Keratinocyte (primary cell): ENCODE measurements around the gene ABAT. TPM values are rescaled to one million over a fixed set of nuclear protein-coding genes. Genes with fewer than 3 reads are reported as not detected.

Source experiments
- DNase-seq: peaks from one replicate; pipeline ENCODE4 v3.0.0-alpha.2; 2011; ENCODE audit warnings: low read depth, missing footprints, low spot score
- FAIRE-seq: peaks from 2 replicates; lab custom pipeline; 2011; peaks lifted over from hg19 to GRCh38; lab: Jason Lieb, UNC
- H2AFZ ChIP-seq: 2 replicates; pipeline ENCODE4 v1.6.0; 2012; ENCODE audit warnings: low read length, control low read depth, inconsistent platforms; ENCODE audit not compliant: control insufficient read depth
- H3K27ac ChIP-seq: 2 replicates; pipeline ENCODE4 v1.5.1; 2011; ENCODE audit warnings: low read length; ENCODE audit not compliant: control insufficient read depth, insufficient read depth
- H3K27me3 ChIP-seq: 3 replicates; pipeline ENCODE4 v1.6.0; 2011; ENCODE audit warnings: low read length; ENCODE audit not compliant: control insufficient read depth, insufficient read depth; ENCODE audit errors: extremely low read depth
- H3K36me3 ChIP-seq, 2 experiments: 2 replicates in 1 of 2; 3 replicates in 1 of 2; pipeline ENCODE4 v1.5.1; 2011; ENCODE audit warnings: low read length in 2 of 2, mild to moderate bottlenecking in 1 of 2; ENCODE audit not compliant: control insufficient read depth in 2 of 2, insufficient read depth in 2 of 2; ENCODE audit errors: extremely low read depth in 1 of 2
- H3K4me1 ChIP-seq: 3 replicates; pipeline ENCODE4 v1.5.1; 2011; ENCODE audit warnings: low read length; ENCODE audit not compliant: control insufficient read depth, insufficient read depth; ENCODE audit errors: extremely low read depth
- H3K4me2 ChIP-seq: 3 replicates; pipeline ENCODE4 v1.6.0; 2011; ENCODE audit warnings: low read depth, low read length; ENCODE audit not compliant: control insufficient read depth, insufficient read depth; ENCODE audit errors: extremely low read depth
- H3K4me3 ChIP-seq, 3 experiments: fragments of 200-600 bp in 1 of 3; sonication (generic) in 1 of 3; 2 replicates in 2 of 3; 3 replicates in 1 of 3; pipeline ENCODE4 v1.5.1; 2011 to 2016; ENCODE audit warnings: low read length in 3 of 3, mild to moderate bottlenecking in 3 of 3, control low read depth in 2 of 3, inconsistent platforms in 1 of 3, low read depth in 1 of 3, mixed read lengths in 1 of 3, mixed run types in 1 of 3, moderate library complexity in 1 of 3; ENCODE audit not compliant: control insufficient read depth in 2 of 3, insufficient read depth in 2 of 3; ENCODE audit errors: extremely low read depth in 1 of 3
- H3K79me2 ChIP-seq: 2 replicates; pipeline ENCODE4 v1.6.0; 2012; ENCODE audit warnings: low read length; ENCODE audit not compliant: control insufficient read depth, insufficient read depth
- H3K9ac ChIP-seq: 3 replicates; pipeline ENCODE4 v1.6.0; 2011; ENCODE audit warnings: low read length; ENCODE audit not compliant: control insufficient read depth, insufficient read depth; ENCODE audit errors: extremely low read depth
- H3K9me1 ChIP-seq: 3 replicates; pipeline ENCODE4 v1.6.0; 2011; ENCODE audit warnings: low read length; ENCODE audit not compliant: control insufficient read depth, insufficient read depth; ENCODE audit errors: extremely low read depth
- H3K9me3 ChIP-seq: 2 replicates; pipeline ENCODE4 v1.5.1; 2012; ENCODE audit warnings: low read depth, low read length; ENCODE audit not compliant: control insufficient read depth
- H4K20me1 ChIP-seq: 3 replicates; pipeline ENCODE4 v1.6.0; 2011; ENCODE audit warnings: low read length; ENCODE audit not compliant: control insufficient read depth, insufficient read depth; ENCODE audit errors: extremely low read depth
- EZH2 ChIP-seq: IDR thresholded peaks from one replicate; pipeline ENCODE4 v1.6.1; 2012; ENCODE audit warnings: inconsistent platforms, mild to moderate bottlenecking, low read length, moderate library complexity
- dilution Hi-C: fragments of 300-500 bp; cut with MboI; formaldehyde crosslinking; loops from one replicate; pipeline ENCODE4 v1.7.0; 2020; ENCODE audit warnings: low sequenced_read_pairs; ENCODE audit not compliant: extremely low pct_ligation_motif_present
- polyA plus RNA-seq, 5 experiments: library from polyadenylated mRNA; depleted of rRNA in 3 of 5; stranded (reverse) in 3 of 5; stranded (forward) in 1 of 5; unstranded in 1 of 5; fragments of >200 nt; gene quantifications; 1 replicate in 1 of 5; 2 replicates in 3 of 5; 3 replicates in 1 of 5; pipeline versions ENCODE4 v1.2.1 to v1.2.3, GENCODE V29; 2011 to 2012; ENCODE audit warnings: missing spikeins in 2 of 5, low read depth in 1 of 5, low replicate concordance in 1 of 5
- TF ChIP-seq, protein P1 (sequence below), 3 experiments: IDR thresholded peaks in 1 of 3; conservative IDR thresholded peaks in 1 of 3; optimal IDR thresholded peaks in 1 of 3; 2 replicates in 2 of 3; 3 replicates in 1 of 3; pipeline versions ENCODE3 to v1.5.1; 2011; ENCODE audit warnings: low read length in 3 of 3, mild to moderate bottlenecking in 3 of 3, moderate library complexity in 2 of 3, control low read depth in 1 of 3, inconsistent platforms in 1 of 3; ENCODE audit not compliant: insufficient read depth in 2 of 3; ENCODE audit errors: extremely low read depth in 1 of 3

ABAT gene
- polyA plus RNA-seq, 1 donor (not counting 4 experiments of a cell fraction or from before 2014, with no cell fraction given): 13.7 TPM

DNA sequence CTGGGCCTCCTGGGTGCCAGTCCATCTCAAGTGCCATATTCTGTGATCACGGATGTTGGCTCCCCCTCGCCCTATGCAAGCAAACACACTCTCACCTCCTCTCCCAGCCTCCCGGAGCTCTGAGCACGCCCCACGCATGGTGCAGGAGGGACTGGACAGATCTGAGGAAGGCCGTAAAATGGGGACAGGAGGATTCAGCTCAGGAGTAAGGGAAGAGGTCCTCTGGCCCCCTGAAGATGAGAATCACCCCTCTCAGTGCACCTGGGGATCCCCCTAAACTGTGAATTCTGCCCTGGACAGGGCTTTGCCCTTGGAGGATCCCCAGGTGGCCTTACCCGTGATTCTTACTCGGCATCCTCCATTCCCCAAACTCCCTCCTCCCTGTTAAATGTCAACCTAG, 107.4 kb downstream of the ABAT start:
- no peak overlapping the region for H3K9ac ChIP-seq
- peaks cover 0 to 5% of the 10 kb centered on the region in 2 experiments for H3K36me3 ChIP-seq
- no peaks in the 10 kb centered on the region for H3K79me2 ChIP-seq
- no peak overlapping the region for H2AFZ ChIP-seq
- FAIRE-seq (no peak), DNase-seq (no peak)
- no peaks in the 10 kb centered on the region for H3K27me3 ChIP-seq
- no peak overlapping the region for H3K27ac ChIP-seq
- H3K4me2 ChIP-seq: no peak overlapping the region
- H3K9me3 ChIP-seq: no peaks in the 10 kb centered on the region
- dilution Hi-C loops: no loop called here
- no peaks in the 10 kb centered on the region for H4K20me1 ChIP-seq
- no peak overlapping the region for H3K4me3 ChIP-seq
- H3K4me1 ChIP-seq: no peaks in the 10 kb centered on the region
- TF ChIP-seq, protein P1, sequence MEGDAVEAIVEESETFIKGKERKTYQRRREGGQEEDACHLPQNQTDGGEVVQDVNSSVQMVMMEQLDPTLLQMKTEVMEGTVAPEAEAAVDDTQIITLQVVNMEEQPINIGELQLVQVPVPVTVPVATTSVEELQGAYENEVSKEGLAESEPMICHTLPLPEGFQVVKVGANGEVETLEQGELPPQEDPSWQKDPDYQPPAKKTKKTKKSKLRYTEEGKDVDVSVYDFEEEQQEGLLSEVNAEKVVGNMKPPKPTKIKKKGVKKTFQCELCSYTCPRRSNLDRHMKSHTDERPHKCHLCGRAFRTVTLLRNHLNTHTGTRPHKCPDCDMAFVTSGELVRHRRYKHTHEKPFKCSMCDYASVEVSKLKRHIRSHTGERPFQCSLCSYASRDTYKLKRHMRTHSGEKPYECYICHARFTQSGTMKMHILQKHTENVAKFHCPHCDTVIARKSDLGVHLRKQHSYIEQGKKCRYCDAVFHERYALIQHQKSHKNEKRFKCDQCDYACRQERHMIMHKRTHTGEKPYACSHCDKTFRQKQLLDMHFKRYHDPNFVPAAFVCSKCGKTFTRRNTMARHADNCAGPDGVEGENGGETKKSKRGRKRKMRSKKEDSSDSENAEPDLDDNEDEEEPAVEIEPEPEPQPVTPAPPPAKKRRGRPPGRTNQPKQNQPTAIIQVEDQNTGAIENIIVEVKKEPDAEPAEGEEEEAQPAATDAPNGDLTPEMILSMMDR (optimal IDR thresholded peaks at IDR 0.05 in 1 of 3, IDR thresholded peaks at IDR 0.05 in 1 of 3, conservative IDR thresholded peaks at IDR 0.05 in 1 of 3; ENCODE audit: extremely low read depth in 1 of 3, insufficient read depth in 2 of 3, low read length in 3 of 3): no peak
- TF ChIP-seq EZH2: no peak
- no peaks in the 10 kb centered on the region for H3K9me1 ChIP-seq

DNA sequence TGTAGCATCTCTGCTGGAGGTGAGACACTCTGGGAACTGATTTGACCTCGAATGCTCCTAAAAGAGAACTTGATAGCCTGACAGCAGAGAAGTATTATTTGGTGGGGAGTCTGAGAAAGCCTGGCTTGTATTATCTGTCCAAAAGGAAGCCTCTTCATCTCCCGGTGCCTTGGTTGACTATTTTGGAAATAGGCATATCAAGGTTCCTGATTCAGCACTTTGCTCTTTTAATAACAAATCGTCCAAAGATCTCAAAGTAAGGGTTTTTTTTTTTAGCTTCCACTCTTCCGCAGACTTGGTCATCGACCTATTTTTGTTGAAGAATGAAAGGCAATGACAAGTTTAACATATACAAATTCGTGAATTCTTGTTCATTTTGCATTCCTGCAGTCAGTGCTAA, 108.3 kb downstream of the ABAT start:
- H4K20me1 ChIP-seq: no peaks in the 10 kb centered on the region
- H3K27ac ChIP-seq: no peak overlapping the region
- no peak overlapping the region for H3K4me3 ChIP-seq
- no peaks in the 10 kb centered on the region for H3K27me3 ChIP-seq
- FAIRE-seq (no peak), DNase-seq (no peak)
- TF ChIP-seq, protein P1 (optimal IDR thresholded peaks at IDR 0.05 in 1 of 3, IDR thresholded peaks at IDR 0.05 in 1 of 3, conservative IDR thresholded peaks at IDR 0.05 in 1 of 3; ENCODE audit: extremely low read depth in 1 of 3, insufficient read depth in 2 of 3, low read length in 3 of 3): no peak
- TF ChIP-seq EZH2: no peak
- no peaks in the 10 kb centered on the region for H3K79me2 ChIP-seq
- no peaks in the 10 kb centered on the region for H3K4me1 ChIP-seq
- H3K9me3 ChIP-seq: no peaks in the 10 kb centered on the region
- peaks cover 0 to 5% of the 10 kb centered on the region in 2 experiments for H3K36me3 ChIP-seq
- H3K9ac ChIP-seq: no peak overlapping the region
- dilution Hi-C loops: no loop called here
- no peaks in the 10 kb centered on the region for H3K9me1 ChIP-seq
- no peak overlapping the region for H2AFZ ChIP-seq
- H3K4me2 ChIP-seq: no peak overlapping the region
